SK-N-SH (cell line): ENCODE data around the gene TRAF1. TPM values are rescaled to one million over a fixed set of nuclear protein-coding genes. Genes with fewer than 3 reads are reported as not detected.

Experiments
- CTCF ChIA-PET: fragments of 300-600, 350-600 bp; formaldehyde crosslinking; extraction: SDS; loops from one replicate; lab custom pipeline; 2021; lab: Yijun Ruan, JAX
- POLR2A ChIA-PET: fragments of 350-600 bp; sonication (Branson Sonifier 250); formaldehyde crosslinking; extraction: SDS; loops from one replicate; lab custom pipeline; 2020; ENCODE audit warnings: antibody characterized with exemption, inconsistent platforms; lab: Yijun Ruan, JAX
- DNase-seq: peaks from one replicate; pipeline ENCODE4 v3.0.0; 2012
- H2AFZ ChIP-seq: fragments of 200-600 bp; sonication (generic); 2 replicates; pipeline ENCODE4 v1.8.1; 2016; ENCODE audit warnings: antibody characterized with exemption, mild to moderate bottlenecking, low read depth
- H3F3A ChIP-seq: fragments of 200-600 bp; sonication (generic); replicated peaks from 2 replicates; pipeline ENCODE3; 2016; ENCODE audit warnings: antibody characterized with exemption, mild to moderate bottlenecking; ENCODE audit not compliant: insufficient read depth
- H3K27ac ChIP-seq, 2 experiments: fragments of 200-500 bp in 1 of 2; fragments of 200-600 bp in 1 of 2; sonication (Bioruptor generic) in 1 of 2; sonication (generic), shearing (Covaris generic) in 1 of 2; 2 replicates each; pipeline versions ENCODE4 v1.5.1 to v1.6.1; 2014 to 2016; ENCODE audit warnings: low read depth in 2 of 2, inconsistent platforms in 1 of 2, low read length in 1 of 2, mild to moderate bottlenecking in 1 of 2, mixed read lengths in 1 of 2
- H3K27me3 ChIP-seq: fragments of 200-600 bp; sonication (generic), shearing (Covaris generic); 2 replicates; pipeline ENCODE4 v1.6.1; 2016; ENCODE audit warnings: mixed run types; ENCODE audit not compliant: insufficient read depth
- H3K36me3 ChIP-seq, 2 experiments: fragments of 200-500 bp in 1 of 2; fragments of 200-600 bp in 1 of 2; sonication (Bioruptor generic) in 1 of 2; sonication (generic) in 1 of 2; replicated peaks in 1 of 2; 2 replicates each; pipeline versions ENCODE3 to v1.5.1; 2014 to 2016; ENCODE audit warnings: low read length in 1 of 2, mild to moderate bottlenecking in 1 of 2; ENCODE audit not compliant: insufficient read depth in 2 of 2, control insufficient read depth in 1 of 2
- H3K4me1 ChIP-seq, 2 experiments: fragments of 200-500 bp in 1 of 2; fragments of 200-600 bp in 1 of 2; sonication (Bioruptor generic) in 1 of 2; sonication (generic), shearing (Covaris generic) in 1 of 2; 2 replicates each; pipeline versions ENCODE4 v1.5.1 to v1.6.1; 2014 to 2016; ENCODE audit warnings: low read depth in 1 of 2, low read length in 1 of 2, mixed run types in 1 of 2; ENCODE audit not compliant: insufficient read depth in 2 of 2, control insufficient read depth in 1 of 2
- H3K4me2 ChIP-seq: fragments of 200-600 bp; sonication (generic), shearing (Covaris generic); 2 replicates; pipeline ENCODE4 v1.6.1; 2017; ENCODE audit warnings: mixed run types
- H3K4me3 ChIP-seq, 2 experiments: fragments of 200-500 bp in 1 of 2; fragments of 200-600 bp in 1 of 2; sonication (Bioruptor generic) in 1 of 2; sonication (generic), shearing (Covaris generic) in 1 of 2; 2 replicates each; pipeline versions ENCODE4 v1.5.1 to v1.8.1; 2014 to 2016; ENCODE audit warnings: low read depth in 2 of 2, inconsistent platforms in 1 of 2, low read length in 1 of 2, mild to moderate bottlenecking in 1 of 2, mixed read lengths in 1 of 2, moderate library complexity in 1 of 2
- H3K79me2 ChIP-seq: fragments of 200-600 bp; sonication (generic); 2 replicates; pipeline ENCODE4 v1.8.1; 2017; ENCODE audit warnings: mild to moderate bottlenecking; ENCODE audit not compliant: insufficient read depth
- H3K9ac ChIP-seq: fragments of 200-600 bp; sonication (generic); 2 replicates; pipeline ENCODE4 v1.6.1; 2017; ENCODE audit warnings: mixed run types
- H3K9me2 ChIP-seq: fragments of 200-600 bp; sonication (generic); 2 replicates; pipeline ENCODE4 v1.6.1; 2017; ENCODE audit warnings: mixed run types
- H3K9me3 ChIP-seq: fragments of 200-600 bp; sonication (generic); 2 replicates; pipeline ENCODE4 v1.6.1; 2017; ENCODE audit warnings: mixed run types, mild to moderate bottlenecking, moderate library complexity
- H4K20me1 ChIP-seq: fragments of 200-600 bp; sonication (generic); 2 replicates; pipeline ENCODE4 v1.6.1; 2017; ENCODE audit warnings: mild to moderate bottlenecking, mixed run types; ENCODE audit not compliant: insufficient read depth
- CHD2 ChIP-seq: fragments of 150-350 bp; IDR thresholded peaks from 2 replicates; pipeline ENCODE4 v1.6.1; 2018; ENCODE audit warnings: low read length; ENCODE audit not compliant: partially characterized antibody
- ELF1 ChIP-seq: IDR thresholded peaks from 2 replicates; pipeline ENCODE4 v1.4.0; 2012
- GABPA ChIP-seq: IDR thresholded peaks from 2 replicates; pipeline ENCODE4 v1.4.0; 2012; ENCODE audit warnings: low read depth, mild to moderate bottlenecking
- GATA2 ChIP-seq: sonication (generic); formaldehyde crosslinking; IDR thresholded peaks from 2 replicates; pipeline ENCODE4 v1.5.0; 2020; ENCODE audit warnings: mild to moderate bottlenecking, missing genetic modification reagents
- IRF3 ChIP-seq: fragments of 150-350 bp; IDR thresholded peaks from 2 replicates; pipeline ENCODE4 v1.6.1; 2016; ENCODE audit warnings: mild to moderate bottlenecking, low read depth, low read length
- JUND ChIP-seq: IDR thresholded peaks from 2 replicates; pipeline ENCODE4 v1.4.0; 2012
- MAX ChIP-seq: IDR thresholded peaks from 2 replicates; pipeline ENCODE4 v1.4.0; 2012; ENCODE audit warnings: low read depth
- MXI1 ChIP-seq: IDR thresholded peaks from 2 replicates; pipeline ENCODE4 v1.6.1; 2012; ENCODE audit warnings: mild to moderate bottlenecking, low read depth, low read length, improper control_type of control experiment
- POLR2AphosphoS5 ChIP-seq: IDR thresholded peaks from 2 replicates; pipeline ENCODE4 v1.6.1; 2012; ENCODE audit warnings: low read depth, low read length
- REST ChIP-seq: IDR thresholded peaks from 2 replicates; pipeline ENCODE4 v1.6.1; 2012; ENCODE audit warnings: mild to moderate bottlenecking, low read depth, low read length, moderate library complexity
- RXRA ChIP-seq: IDR thresholded peaks from 2 replicates; pipeline ENCODE4 v1.4.0; 2012; ENCODE audit warnings: low read depth, mild to moderate bottlenecking, borderline replicate concordance
- SMC3 ChIP-seq: IDR thresholded peaks from 2 replicates; pipeline ENCODE4 v1.6.1; 2012; ENCODE audit warnings: low read depth, low read length, improper control_type of control experiment
- USF1 ChIP-seq: IDR thresholded peaks from 2 replicates; pipeline ENCODE4 v1.4.0; 2012; ENCODE audit warnings: low read depth, borderline replicate concordance
- USF2 ChIP-seq: fragments of 150-350 bp; IDR thresholded peaks from 2 replicates; pipeline ENCODE4 v1.6.1; 2017; ENCODE audit warnings: antibody characterized with exemption, low read length, low read depth, borderline replicate concordance
- WGBS: methylation state at CpG from one replicate; pipeline ENCODE4 v1.1.6; 2017; ENCODE audit warnings: low lambda C conversion rate; 5-methylcytosine and 5-hydroxymethylcytosine counted together
- polyA plus RNA-seq, 3 experiments: library from polyadenylated mRNA; depleted of rRNA; stranded (reverse); fragments of >200 nt; gene quantifications; 2 replicates each; pipeline ENCODE4 v1.2.3, GENCODE V29; 2012

Gene TRAF1
- polyA plus RNA-seq, 1 of the 3 experiments (the other 2 are of a cell fraction), result 1.2 TPM

- Histone ChIP-seq H3K9me3 (no peaks in the 10 kb centered on the region), H3K27ac (no peak overlapping the region), H3F3A (no peaks in the 10 kb centered on the region), H3K9me2 (no peaks in the 10 kb centered on the region), H4K20me1 (no peaks in the 10 kb centered on the region), H3K27me3 (no peaks in the 10 kb centered on the region), H3K4me1 (peaks cover 5 to 11% of the 10 kb centered on the region in 2 experiments; a peak in 2 of 4 replicates), H3K36me3 (no peaks in the 10 kb centered on the region), H3K4me2 (no peak overlapping the region), H3K9ac (no peak overlapping the region), H3K4me3 (no peak overlapping the region), H2AFZ (no peak overlapping the region), H3K79me2 (no peaks in the 10 kb centered on the region)
- POLR2A ChIA-PET, result no interaction called here
- WGBS, result 69% methylated on average over 3 of the region's 3 CpGs
- no peak for TF ChIP-seq POLR2AphosphoS5
- TF ChIP-seq USF1, result no peak
- no peak for TF ChIP-seq CHD2
- TF ChIP-seq RXRA, result no peak
- TF ChIP-seq REST, result no peak
- no peak for TF ChIP-seq MAX
- no peak for TF ChIP-seq JUND
- CTCF ChIA-PET, result no interaction called here
- DNase-seq, result no peak
Observed at GRCh38 chr9:120883608-120883996, 43.0 kb downstream of the TRAF1 start.

- H3K79me2 ChIP-seq, result no peaks in the 10 kb centered on the region
- DNase-seq, result no peak
- H3K27me3 ChIP-seq, result no peaks in the 10 kb centered on the region
- no peaks in the 10 kb centered on the region for H3F3A ChIP-seq
- 80% methylated on average over 6 of the region's 10 CpGs for WGBS
- H3K36me3 ChIP-seq, result no peaks in the 10 kb centered on the region
- H3K4me1 ChIP-seq, result peaks cover 10 to 12% of the 10 kb centered on the region in 2 experiments; a peak in 3 of 4 replicates
- H2AFZ ChIP-seq, result no peak overlapping the region
- no peak overlapping the region for H3K4me2 ChIP-seq
- no peak overlapping the region for H3K4me3 ChIP-seq
- H3K9me2 ChIP-seq, result no peaks in the 10 kb centered on the region
- no peaks in the 10 kb centered on the region for H3K9me3 ChIP-seq
- POLR2A ChIA-PET, result no interaction called here
- H3K27ac ChIP-seq, result no peak overlapping the region
- CTCF ChIA-PET, result no interaction called here
- no peak overlapping the region for H3K9ac ChIP-seq
- no peaks in the 10 kb centered on the region for H4K20me1 ChIP-seq
- TF ChIP-seq SMC3 (no peak), USF2 (no peak), MAX (no peak), CHD2 (no peak), MXI1 (no peak), RXRA (no peak), GATA2 (no peak), POLR2AphosphoS5 (no peak), IRF3 (no peak), ELF1 (no peak), GABPA (no peak), REST (no peak)
Observed at GRCh38 chr9:120882935-120883607, 43.5 kb downstream of the TRAF1 start.
